Spinal cord (tissue), 10 donors: ENCODE data around the gene KIAA0930. TPM values are rescaled to one million over a fixed set of nuclear protein-coding genes. Genes with fewer than 3 reads are reported as not detected.

Source experiments
- DNase-seq, 6 donors: peaks; one replicate each; pipeline versions ENCODE4 v3.0.0 to v3.0.0-alpha.2; 2013 to 2015; ENCODE audit warnings: low spot score in 6 of 6, low read depth in 4 of 6
- H3K27ac ChIP-seq: one replicate; pipeline ENCODE4 v1.5.1; 2013; ENCODE audit warnings: low read depth, low read length, control low read depth
- H3K27me3 ChIP-seq: one replicate; pipeline ENCODE4 v1.6.1; 2013; ENCODE audit warnings: low read length; ENCODE audit not compliant: control insufficient read depth, insufficient read depth
- H3K36me3 ChIP-seq: one replicate; pipeline ENCODE4 v1.6.1; 2013; ENCODE audit warnings: low read length; ENCODE audit not compliant: control insufficient read depth, insufficient read depth
- H3K4me1 ChIP-seq: one replicate; pipeline ENCODE4 v1.6.1; 2013; ENCODE audit warnings: low read length; ENCODE audit not compliant: control insufficient read depth, insufficient read depth
- H3K4me3 ChIP-seq: one replicate; pipeline ENCODE4 v1.5.1; 2013; ENCODE audit warnings: low read depth, low read length, control low read depth
- H3K9me3 ChIP-seq: one replicate; pipeline ENCODE4 v1.6.1; 2013; ENCODE audit warnings: low read length; ENCODE audit not compliant: control insufficient read depth, insufficient read depth
- WGBS: methylation state at CpG from one replicate; pipeline ENCODE4 v1.1.5; 2013; ENCODE audit warnings: missing lambda C conversion rate; ENCODE audit not compliant: insufficient coverage; 5-methylcytosine and 5-hydroxymethylcytosine counted together
- polyA plus RNA-seq, 2 donors: library from polyadenylated mRNA; unstranded; fragments of 120-200 nt; gene quantifications; one replicate each; pipeline ENCODE4 v1.2.1, GENCODE V29; 2013; ENCODE audit not compliant: insufficient read length in 2 of 2
- total RNA-seq, 2 donors: library from RNA; depleted of rRNA in 1 of 2; stranded (reverse); fragments of 120-200 nt in 1 of 2; fragments of >200 nt in 1 of 2; gene quantifications; one replicate each; pipeline versions ENCODE4 v1.2.3 to v1.2.4, GENCODE V29; 2013 to 2014
- donor health status: healthy.

KIAA0930 gene
- total and polyA plus RNA-seq, 4 donors = 45.0 to 132 (median 80.8) TPM

- Histone ChIP-seq H3K27me3 (no peaks in the 10 kb centered on the region), H3K27ac (no peak overlapping the region), H3K36me3 (no peaks in the 10 kb centered on the region), H3K4me1 (peaks cover 19% of the 10 kb centered on the region), H3K9me3 (no peaks in the 10 kb centered on the region), H3K4me3 (no peak overlapping the region)
- 85% methylated on average over 12 of the region's 12 CpGs for WGBS
- DNase-seq = no peak
Measured at GRCh38 chr22:45276507-45277105, 35.9 kb upstream of the KIAA0930 start.

DNA sequence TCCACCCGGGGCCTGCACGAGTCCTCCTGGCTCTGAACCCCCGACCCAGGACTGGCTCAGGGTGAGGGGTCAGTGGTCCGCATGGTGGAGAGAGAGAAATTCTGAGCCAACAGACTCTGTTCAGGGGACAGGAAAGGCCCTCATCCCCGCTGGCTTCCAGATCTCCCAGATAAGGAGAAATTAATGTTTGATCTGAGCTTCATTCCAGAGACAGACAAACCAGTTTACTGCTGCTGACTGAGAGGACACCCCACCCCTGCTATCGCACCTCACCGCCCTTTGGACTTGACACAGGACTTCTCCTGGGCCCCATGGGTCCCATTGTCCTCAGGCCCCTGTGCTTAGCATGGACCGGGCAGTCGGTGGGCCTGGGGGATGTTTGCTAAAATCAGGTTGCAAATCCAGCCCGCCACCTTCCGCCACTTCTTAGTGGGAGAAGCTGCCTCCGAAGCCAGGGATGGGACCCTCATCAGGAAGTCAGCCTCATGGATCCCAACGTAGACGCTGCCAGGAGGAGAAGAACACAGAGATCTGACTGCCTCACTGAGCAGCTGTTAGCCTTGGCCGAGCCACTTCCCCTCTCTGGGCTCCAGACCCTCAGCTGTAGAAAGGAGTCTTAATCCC lies 32.9 kb upstream of the KIAA0930 start:
- Histone ChIP-seq H3K4me1 (peaks cover 27% of the 10 kb centered on the region), H3K4me3 (no peak overlapping the region), H3K27ac (no peak overlapping the region), H3K27me3 (peaks cover 8% of the 10 kb centered on the region), H3K9me3 (no peaks in the 10 kb centered on the region), H3K36me3 (no peaks in the 10 kb centered on the region)
- DNase-seq = no peak
- WGBS = 83% methylated on average over 15 of the region's 15 CpGs

- H3K4me3 ChIP-seq = no peak overlapping the region
- DNase-seq = no peak
- H3K4me1 ChIP-seq = peaks cover 27% of the 10 kb centered on the region
- H3K27ac ChIP-seq = no peak overlapping the region
- peaks cover 8% of the 10 kb centered on the region for H3K27me3 ChIP-seq
- no peaks in the 10 kb centered on the region for H3K9me3 ChIP-seq
- no peaks in the 10 kb centered on the region for H3K36me3 ChIP-seq
- 88% methylated on average over 7 of the region's 7 CpGs for WGBS
Measured at GRCh38 chr22:45272498-45272897, 31.8 kb upstream of the KIAA0930 start.

DNA sequence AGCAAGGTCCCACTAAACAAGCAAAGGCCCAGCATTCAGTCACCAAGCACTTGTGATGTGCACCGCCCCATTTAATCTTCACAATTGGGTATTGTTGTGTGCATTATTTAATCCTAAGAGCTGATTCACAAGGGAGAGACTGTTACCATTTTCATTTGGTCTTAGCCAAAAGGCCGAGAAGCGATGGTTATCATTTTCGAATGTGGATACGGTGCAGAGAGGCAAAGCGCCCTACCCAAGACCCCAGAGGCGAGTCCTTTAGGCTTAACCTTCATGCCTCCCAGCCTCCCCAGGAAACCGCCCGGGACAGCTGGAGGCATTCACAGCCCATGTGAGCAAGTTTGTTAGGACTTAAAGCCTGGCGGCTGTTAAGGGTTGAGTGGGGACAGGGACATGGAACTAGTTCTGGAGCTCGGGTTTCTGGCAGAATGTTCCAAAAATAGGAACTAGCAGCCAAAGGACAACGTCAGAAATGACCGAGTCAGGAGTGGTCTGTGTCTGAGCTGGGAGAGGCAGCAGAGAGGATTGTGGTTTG lies 31.0 kb upstream of the KIAA0930 start:
- WGBS = 29% methylated on average over 7 of the region's 13 CpGs
- H3K27ac ChIP-seq = no peak overlapping the region
- no peaks in the 10 kb centered on the region for H3K36me3 ChIP-seq
- peak in 2 of 6 donors; percentile 15 to 38 for DNase-seq
- peaks cover 8% of the 10 kb centered on the region for H3K27me3 ChIP-seq
- H3K4me1 ChIP-seq = peaks cover 27% of the 10 kb centered on the region
- no peak overlapping the region for H3K4me3 ChIP-seq
- H3K9me3 ChIP-seq = no peaks in the 10 kb centered on the region

DNA sequence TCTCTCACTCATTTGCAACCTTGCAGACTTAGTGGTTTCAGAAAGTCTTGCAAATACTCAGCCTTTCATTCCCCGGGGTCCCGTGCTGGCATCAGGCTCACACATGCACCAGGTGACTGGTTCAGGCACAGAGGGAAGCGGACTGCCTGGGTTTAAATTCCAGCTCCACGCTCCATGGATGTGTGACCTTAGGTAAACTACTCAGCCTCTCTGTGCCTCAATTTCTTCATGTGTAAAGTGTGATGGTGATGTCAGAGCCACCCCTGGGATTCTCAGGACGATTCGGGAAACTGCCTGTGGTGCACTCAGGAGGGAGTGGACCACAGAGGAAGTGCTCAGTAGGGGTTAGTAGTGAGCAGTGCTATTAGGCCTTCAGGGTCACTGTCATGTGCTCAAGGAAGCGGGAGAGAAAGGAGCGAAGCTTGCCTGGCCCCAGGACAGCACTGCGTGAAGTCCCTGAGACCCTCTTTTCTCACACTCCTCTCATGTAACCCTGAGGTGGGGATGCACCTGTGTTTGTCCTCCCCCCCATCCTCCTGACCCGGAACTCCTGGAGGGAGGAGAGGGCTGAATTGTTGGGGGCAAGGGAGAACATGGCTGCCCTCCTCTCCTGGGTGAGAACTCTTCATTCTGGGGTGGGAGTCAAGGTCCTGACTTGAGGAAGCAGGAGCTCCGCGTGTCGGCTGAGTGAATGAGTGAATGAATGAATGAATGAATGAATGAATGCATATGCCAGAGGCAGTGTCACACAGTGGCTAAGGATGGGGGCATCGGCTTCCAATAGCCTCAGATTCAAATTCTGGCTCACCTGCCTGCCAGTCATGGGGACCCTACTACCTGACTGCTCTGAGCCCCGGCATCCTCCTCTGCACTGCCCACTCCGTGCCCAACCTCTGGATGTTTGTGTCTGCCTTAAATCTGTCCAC lies 29.7 kb upstream of the KIAA0930 start:
- Histone ChIP-seq H3K27ac (no peak overlapping the region), H3K27me3 (peaks cover 8% of the 10 kb centered on the region), H3K9me3 (no peaks in the 10 kb centered on the region), H3K36me3 (no peaks in the 10 kb centered on the region), H3K4me1 (peaks cover 27% of the 10 kb centered on the region), H3K4me3 (no peak overlapping the region)
- DNase-seq = no peak
- WGBS = 80% methylated on average over 10 of the region's 16 CpGs

- Histone ChIP-seq H3K4me1 (peaks cover 27% of the 10 kb centered on the region), H3K9me3 (no peaks in the 10 kb centered on the region), H3K4me3 (peak overlapping the region; percentile 72), H3K27me3 (peaks cover 8% of the 10 kb centered on the region), H3K27ac (peak overlapping the region; percentile 71), H3K36me3 (no peaks in the 10 kb centered on the region)
- WGBS = 2% methylated on average over 38 of the region's 60 CpGs
- DNase-seq = peak; percentile 70 to 96 (median 83)
Measured at GRCh38 chr22:45268958-45269844, 28.5 kb upstream of the KIAA0930 start.

GRCh38 chr22:45268167-45268957 lies 27.7 kb upstream of the KIAA0930 start:
- Histone ChIP-seq H3K27me3 (peaks cover 8% of the 10 kb centered on the region), H3K4me3 (peak overlapping the region; percentile 72), H3K27ac (peak overlapping the region; percentile 71), H3K9me3 (no peaks in the 10 kb centered on the region), H3K4me1 (peaks cover 36% of the 10 kb centered on the region), H3K36me3 (no peaks in the 10 kb centered on the region)
- 0% methylated on average over 18 of the region's 47 CpGs for WGBS
- DNase-seq = peak in 4 of 6 donors; percentile 31 to 94 (median 62)

- no peaks in the 10 kb centered on the region for H3K9me3 ChIP-seq
- no peak overlapping the region for H3K4me3 ChIP-seq
- H3K36me3 ChIP-seq = peaks cover 14% of the 10 kb centered on the region
- 77% methylated on average over 2 of the region's 7 CpGs for WGBS
- peaks cover 37% of the 10 kb centered on the region for H3K4me1 ChIP-seq
- DNase-seq = peak in 1 of 6 donors; percentile 82
- H3K27me3 ChIP-seq = peaks cover 5% of the 10 kb centered on the region
- no peak overlapping the region for H3K27ac ChIP-seq
Measured at GRCh38 chr22:45265535-45265934, 24.8 kb upstream of the KIAA0930 start.
